ENCODE measurements around the gene ZYX.
A peak's percentile ranks its signal among the peaks of the same experiment; 100 is the strongest.

ZYX gene, protein sequence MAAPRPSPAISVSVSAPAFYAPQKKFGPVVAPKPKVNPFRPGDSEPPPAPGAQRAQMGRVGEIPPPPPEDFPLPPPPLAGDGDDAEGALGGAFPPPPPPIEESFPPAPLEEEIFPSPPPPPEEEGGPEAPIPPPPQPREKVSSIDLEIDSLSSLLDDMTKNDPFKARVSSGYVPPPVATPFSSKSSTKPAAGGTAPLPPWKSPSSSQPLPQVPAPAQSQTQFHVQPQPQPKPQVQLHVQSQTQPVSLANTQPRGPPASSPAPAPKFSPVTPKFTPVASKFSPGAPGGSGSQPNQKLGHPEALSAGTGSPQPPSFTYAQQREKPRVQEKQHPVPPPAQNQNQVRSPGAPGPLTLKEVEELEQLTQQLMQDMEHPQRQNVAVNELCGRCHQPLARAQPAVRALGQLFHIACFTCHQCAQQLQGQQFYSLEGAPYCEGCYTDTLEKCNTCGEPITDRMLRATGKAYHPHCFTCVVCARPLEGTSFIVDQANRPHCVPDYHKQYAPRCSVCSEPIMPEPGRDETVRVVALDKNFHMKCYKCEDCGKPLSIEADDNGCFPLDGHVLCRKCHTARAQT

DNA sequence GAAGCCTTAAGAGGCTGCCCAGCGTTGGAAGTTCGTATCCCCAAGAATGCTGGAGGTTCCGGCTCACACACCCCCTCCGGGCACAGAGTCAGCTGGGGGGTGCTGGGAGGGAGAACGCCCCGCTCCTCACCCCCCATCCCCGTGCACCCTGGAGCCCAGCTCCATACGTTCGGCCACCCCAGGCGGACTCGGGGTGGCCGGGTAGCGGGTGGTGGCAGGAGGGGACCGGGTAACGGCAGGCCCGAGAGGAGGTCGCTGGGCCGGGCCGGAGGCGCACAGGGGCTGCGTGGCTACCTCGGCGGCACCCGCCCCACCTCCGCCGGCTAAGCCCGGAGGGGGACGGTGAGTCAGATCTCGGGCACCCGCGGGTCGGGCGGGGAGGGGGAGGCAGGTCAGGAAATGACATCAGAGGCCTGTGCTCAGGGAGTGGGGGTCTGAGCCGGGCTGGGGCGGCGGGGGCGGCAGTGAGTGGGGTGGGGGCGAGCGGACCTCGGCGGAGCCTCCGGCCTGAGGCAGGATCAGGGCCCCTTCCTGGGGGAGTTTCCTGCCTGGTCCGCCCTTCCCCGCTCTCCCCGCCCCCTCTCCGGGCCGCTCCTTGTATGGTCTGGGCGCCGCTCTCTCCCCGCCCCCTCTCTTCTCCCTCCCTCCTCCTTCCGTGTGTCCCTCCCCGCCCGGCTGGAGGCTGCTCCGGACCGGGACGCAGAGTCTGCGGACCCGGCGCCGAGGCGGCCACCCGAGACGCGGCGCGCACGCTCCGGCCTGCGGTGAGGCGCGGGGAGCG lies at the start of gene ZYX:
TSS of gene ZYX (plus strand) at position 700 of the 781 bp plus-strand sequence. CDS start 227 bp downstream, outside the sequence.
- H3K4me3 ChIP-seq (ENCODE audit: low read length) = peak within 1 kb of the TSS; percentile 95
- no peak for TF ChIP-seq ZNF274 (IDR thresholded peaks at IDR 0.05; ENCODE audit: low read depth, low read length)

GRCh38 chr7:143334244-143334643 lies 46.9 kb upstream of the ZYX start:
- no peak for TF ChIP-seq ZNF274 (IDR thresholded peaks at IDR 0.05; ENCODE audit: low read depth, low read length)
- no peak overlapping the region for H3K4me3 ChIP-seq (ENCODE audit: low read length)

DNA sequence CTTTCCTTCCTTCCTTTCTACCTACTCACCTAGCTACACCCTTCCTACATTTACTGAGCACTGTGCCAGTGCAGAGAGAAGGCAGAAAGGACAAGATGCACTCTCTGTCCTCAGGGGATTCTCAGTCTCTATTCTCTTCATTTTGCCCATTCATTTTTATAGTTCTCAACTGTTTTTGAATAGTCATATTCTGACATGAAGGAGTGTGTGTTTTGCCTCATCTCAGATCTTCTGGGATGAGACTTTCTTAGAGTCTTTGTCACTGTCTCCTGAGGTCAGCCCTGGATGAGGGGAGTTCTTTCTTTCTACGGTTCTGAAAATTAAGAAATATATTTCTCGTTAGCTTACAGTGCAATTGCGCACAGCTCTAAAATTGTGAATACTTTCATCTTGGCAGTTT lies 43.9 kb upstream of the ZYX start:
- no peak overlapping the region for H3K4me3 ChIP-seq (ENCODE audit: low read length)
- TF ChIP-seq ZNF274 (IDR thresholded peaks at IDR 0.05; ENCODE audit: low read depth, low read length) = no peak

DNA sequence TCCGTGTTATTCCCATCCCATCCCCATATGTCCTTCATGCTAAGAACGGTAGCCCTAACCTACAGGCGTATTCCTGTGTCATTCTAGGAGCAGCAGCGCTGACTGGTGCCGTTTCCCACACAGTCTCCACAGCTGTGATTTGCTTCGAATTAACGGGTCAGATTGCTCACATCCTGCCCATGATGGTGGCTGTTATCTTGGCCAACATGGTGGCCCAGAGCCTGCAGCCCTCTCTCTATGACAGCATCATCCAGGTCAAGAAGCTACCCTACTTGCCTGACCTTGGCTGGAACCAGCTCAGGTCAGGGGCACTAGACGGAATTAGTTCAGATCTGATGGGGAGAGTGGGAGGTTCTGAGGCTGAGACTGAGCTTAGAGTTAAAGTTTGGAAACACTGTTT lies 39.3 kb upstream of the ZYX start:
- H3K4me3 ChIP-seq (ENCODE audit: low read length) = no peak overlapping the region
- TF ChIP-seq ZNF274 (IDR thresholded peaks at IDR 0.05; ENCODE audit: low read depth, low read length) = no peak

GRCh38 chr7:143343596-143343995 lies 37.5 kb upstream of the ZYX start:
- no peak for TF ChIP-seq ZNF274 (IDR thresholded peaks at IDR 0.05; ENCODE audit: low read depth, low read length)
- H3K4me3 ChIP-seq (ENCODE audit: low read length) = no peak overlapping the region

- no peak for TF ChIP-seq ZNF274 (IDR thresholded peaks at IDR 0.05; ENCODE audit: low read depth, low read length)
- no peak overlapping the region for H3K4me3 ChIP-seq (ENCODE audit: low read length)
Observed at GRCh38 chr7:143345428-143345900, 35.7 kb upstream of the ZYX start.

DNA sequence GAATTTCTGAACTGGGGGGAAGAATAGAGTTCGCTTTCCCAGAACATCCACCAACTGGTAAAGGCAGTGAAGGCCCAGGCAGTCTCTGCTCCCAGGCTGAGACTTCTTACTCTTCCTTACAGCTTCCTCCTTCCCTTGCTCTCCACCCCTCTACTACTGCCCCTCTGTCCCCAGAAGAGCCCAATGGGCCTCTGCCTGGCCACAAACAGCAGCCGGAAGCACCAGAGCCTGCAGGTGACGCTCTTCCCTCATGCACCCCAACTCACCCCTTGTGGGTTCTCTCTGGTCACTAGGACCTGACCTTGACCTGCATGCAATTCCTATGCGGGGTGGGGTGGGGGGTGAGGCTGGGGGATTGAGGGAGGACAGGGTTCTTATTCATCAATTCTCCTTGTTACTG lies 35.1 kb upstream of the ZYX start:
- H3K4me3 ChIP-seq (ENCODE audit: low read length) = no peak overlapping the region
- TF ChIP-seq ZNF274 (IDR thresholded peaks at IDR 0.05; ENCODE audit: low read depth, low read length) = no peak

DNA sequence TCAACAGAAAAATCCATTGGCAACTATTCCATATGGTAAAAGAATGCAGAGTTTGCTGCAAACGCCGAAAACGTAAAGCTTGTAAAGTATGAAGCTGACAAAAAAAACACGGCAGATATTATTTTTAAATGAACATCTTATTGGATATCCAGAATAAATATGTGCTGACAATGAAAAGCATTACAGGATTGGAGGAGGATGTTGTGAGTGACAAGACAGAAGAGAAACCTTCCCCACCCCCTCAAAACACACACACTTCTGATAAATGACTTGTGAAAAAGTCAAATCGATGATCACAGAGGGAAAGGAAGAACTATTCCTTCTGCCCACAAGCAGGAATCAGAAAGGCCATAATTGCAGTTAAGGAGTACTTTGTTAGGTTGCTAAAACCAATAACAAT lies 33.2 kb upstream of the ZYX start:
- no peak for TF ChIP-seq ZNF274 (IDR thresholded peaks at IDR 0.05; ENCODE audit: low read depth, low read length)
- no peak overlapping the region for H3K4me3 ChIP-seq (ENCODE audit: low read length)

GRCh38 chr7:143351060-143351459 lies 30.1 kb upstream of the ZYX start:
- no peak overlapping the region for H3K4me3 ChIP-seq (ENCODE audit: low read length)

DNA sequence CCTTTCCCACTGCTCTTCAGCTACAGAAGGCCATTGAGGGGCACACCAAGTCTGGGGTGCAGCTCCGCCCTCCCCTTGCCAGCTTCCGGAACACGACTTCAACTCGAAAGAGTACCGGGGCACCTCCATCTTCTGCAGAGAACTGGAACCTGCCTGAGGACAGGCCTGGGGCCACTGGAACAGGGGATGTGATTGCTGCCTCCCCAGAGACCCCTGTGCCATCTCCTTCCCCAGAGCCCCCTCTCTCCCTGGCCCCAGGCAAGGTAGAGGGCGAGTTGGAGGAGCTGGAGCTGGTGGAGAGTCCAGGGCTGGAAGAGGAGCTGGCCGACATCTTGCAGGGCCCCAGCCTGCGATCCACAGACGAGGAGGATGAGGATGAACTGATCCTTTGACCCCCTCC lies 29.6 kb upstream of the ZYX start:
- no peak for TF ChIP-seq ZNF274 (IDR thresholded peaks at IDR 0.05; ENCODE audit: low read depth, low read length)
- H3K4me3 ChIP-seq (ENCODE audit: low read length) = no peak overlapping the region

More at GRCh38 chr7:143351060-143351459, 30.1 kb upstream of the ZYX start:
- TF ChIP-seq ZNF274 (IDR thresholded peaks at IDR 0.05; ENCODE audit: low read depth, low read length) = no peak

- no peak overlapping the region for H3K4me3 ChIP-seq (ENCODE audit: low read length)
- TF ChIP-seq ZNF274 (IDR thresholded peaks at IDR 0.05; ENCODE audit: low read depth, low read length) = no peak
Observed at GRCh38 chr7:143352531-143353002, 28.6 kb upstream of the ZYX start.

GRCh38 chr7:143354376-143354775 lies 26.8 kb upstream of the ZYX start:
- no peak overlapping the region for H3K4me3 ChIP-seq (ENCODE audit: low read length)
- no peak for TF ChIP-seq ZNF274 (IDR thresholded peaks at IDR 0.05; ENCODE audit: low read depth, low read length)

DNA sequence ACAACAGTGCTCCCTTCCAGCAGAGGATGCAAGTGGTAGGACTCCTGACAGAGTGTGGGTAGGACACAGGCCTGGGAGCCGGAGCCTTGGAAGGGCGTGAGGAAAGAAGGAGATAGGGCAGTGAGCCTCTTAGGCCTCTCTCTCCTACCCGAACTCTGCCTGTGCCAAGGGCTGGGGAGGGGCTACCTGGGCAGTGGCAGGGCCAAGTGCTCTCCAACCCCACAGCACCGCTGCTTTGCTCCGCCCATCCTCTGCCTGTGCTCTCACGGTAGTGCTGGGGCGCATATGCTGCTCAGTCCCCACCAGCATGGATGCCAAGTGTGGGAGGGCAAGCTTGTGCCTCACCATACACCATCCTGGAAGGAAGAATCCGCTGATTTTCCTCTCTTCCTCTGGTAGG lies 26.2 kb upstream of the ZYX start:
- no peak overlapping the region for H3K4me3 ChIP-seq (ENCODE audit: low read length)
- TF ChIP-seq ZNF274 (IDR thresholded peaks at IDR 0.05; ENCODE audit: low read depth, low read length) = no peak
